HG03521 (cell line): ENCODE results near the gene CAMK2A.

ENCODE experiments used
- ATAC-seq: cut with Tn5 transposase; IDR thresholded peaks from one replicate; pipeline ENCODE4 v1.9.1; 2021; ENCODE audit warnings: mild to moderate bottlenecking, moderate library complexity; ENCODE audit not compliant: unreplicated experiment

The CAMK2A gene

DNA sequence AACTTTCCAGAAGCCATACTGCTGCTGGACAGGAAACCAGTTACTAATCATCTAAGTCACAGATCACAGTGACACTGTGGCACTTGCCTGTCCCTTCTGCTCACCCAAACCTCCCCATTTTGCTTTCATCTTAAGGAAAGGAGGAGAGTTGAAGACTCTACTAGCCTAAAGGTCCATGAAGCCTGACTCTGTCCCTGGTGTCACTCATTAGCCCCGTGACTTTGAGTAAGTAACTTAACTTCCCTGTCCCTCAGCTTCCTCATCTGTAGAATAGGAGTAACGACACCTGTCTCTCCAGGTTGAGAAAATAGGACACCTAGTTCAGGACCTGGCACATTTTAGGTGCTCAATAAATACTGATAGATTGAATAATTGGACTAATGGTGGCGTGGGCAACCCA, 100.2 kb downstream of the CAMK2A start:
- ATAC-seq: no peak

DNA sequence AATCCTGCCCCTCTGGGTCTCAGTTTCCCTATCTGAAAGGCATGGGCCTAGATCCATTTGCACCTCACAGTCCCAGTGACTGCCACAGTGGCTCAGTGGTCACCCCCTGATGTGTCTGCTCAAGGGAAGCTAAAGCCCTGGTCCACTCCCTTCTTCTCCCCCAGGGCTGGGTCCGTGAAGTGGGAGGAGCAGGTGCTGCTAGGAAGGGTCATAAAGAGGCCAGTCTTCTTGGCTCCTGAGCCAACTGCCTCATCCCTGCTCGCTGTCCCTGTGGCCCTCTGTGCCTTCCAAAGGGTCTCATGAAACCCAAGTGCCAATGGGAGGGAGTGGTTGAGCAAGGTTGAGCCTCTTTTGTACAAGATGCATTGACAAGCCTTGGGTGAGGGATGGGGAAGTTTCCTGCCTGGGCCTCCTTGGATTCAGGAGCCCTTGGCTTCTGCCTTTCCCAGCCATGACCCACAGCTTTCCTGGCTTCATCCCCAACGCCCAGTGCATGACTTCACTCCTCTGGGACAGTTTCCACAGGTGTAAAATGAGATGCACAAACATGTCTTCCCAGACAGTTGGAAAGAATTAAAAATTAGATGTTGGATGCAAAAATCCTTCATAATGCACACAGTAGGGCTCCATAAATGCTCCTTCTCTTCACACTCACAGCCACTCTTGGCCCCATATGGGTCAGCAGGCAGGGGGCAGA, 101.3 kb downstream of the CAMK2A start:
- ATAC-seq: no peak

DNA sequence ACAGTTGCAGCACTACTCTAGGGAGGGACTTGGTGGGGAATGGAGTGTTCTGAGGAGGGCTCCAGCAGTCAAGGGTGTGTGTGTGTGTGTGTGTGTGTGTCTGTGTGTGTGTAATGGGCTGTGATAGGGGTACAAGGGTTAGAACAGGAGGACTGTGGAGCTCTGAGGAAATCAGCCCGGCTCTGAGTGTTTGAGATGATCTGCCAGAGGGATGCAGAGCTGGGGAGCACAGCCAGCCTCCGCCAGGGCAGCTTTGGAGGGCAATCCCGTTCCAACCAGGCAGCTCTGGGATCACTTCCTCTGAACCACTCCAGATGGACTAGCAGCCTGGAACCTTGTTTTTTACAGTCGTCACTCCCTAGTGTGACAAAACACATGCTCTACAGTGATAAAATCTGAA, 102.7 kb downstream of the CAMK2A start:
- no peak for ATAC-seq

DNA sequence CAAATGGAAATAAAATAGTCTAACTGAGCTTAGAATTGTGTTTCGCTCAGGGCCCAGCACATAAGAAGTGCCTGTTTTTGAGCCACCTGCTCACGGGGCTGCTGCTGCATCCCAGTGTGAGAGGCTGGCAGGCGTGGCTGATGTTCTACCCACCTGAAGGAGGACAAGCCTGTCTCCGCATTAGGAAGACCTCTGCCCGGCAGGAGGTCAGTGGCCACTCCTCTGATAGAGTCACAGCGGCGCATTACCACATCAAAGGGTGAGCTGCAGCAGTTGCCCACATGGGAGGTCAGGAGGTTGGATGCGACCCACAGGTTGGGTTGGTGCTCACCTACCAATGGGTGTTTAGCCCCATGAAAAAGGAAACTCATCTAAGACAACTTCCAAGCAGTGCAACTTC, 103.4 kb downstream of the CAMK2A start:
- ATAC-seq: no peak

DNA sequence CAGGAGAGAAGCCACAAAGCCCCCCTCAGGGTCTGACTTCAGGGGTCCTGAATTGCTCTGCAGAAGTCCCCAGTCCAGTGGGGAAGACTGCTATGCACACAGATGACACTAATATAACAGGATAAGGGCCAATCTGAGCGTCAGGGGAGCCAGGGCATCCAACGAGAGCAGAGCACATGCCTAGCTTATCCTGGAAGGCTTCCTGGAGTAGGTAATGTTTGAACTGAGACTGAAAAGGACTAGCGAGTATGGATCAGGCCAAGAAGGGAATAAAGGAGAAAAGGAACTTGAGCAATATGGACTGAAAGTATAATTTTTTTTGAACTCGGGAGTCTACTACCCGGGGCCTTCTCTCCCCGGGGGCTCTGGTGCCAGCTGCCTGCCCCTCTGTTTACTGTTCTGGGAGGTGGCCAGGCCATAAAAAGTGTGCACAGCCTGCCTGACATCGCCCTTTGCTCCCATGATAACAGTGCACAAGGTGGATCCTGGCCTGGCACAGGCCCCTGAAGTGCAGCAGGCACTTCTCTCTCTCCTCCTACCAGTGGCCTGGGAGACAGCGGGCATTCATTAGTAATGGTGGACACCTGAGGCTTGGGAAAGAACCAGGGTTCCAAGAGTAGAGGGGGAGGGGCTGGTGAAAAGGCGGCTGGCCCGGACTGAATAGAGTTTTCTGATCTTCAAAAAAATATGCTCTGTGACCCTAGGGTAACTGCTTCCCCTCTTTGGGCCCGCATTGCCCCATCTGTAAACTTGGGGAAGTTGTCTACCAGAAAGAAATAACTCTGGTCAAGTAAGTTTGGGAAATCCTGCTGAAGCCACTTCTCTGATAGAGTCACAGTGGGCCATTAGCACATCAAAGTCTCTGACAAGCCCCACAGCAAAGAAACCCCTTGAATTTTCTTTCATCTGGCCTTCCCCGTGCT, 104.3 kb downstream of the CAMK2A start:
- ATAC-seq: no peak

DNA sequence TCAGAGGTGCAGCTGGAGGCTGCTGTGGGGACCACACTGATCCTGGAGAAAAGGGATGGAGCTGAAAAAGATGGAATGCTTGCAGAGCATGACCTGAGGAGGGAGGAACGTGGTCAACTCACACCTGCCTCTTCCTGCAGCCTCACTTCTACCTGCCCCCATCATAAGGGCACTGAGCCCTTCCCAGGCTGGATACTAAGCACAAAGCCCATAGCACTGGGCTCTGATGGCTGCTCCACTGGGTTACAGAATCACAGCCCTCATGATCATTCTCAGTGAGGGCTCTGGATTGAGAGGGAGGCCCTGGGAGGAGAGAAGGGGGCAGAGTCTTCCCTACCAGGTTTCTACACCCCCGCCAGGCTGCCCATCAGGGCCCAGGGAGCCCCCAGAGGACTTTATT, 105.6 kb downstream of the CAMK2A start:
- no peak for ATAC-seq

DNA sequence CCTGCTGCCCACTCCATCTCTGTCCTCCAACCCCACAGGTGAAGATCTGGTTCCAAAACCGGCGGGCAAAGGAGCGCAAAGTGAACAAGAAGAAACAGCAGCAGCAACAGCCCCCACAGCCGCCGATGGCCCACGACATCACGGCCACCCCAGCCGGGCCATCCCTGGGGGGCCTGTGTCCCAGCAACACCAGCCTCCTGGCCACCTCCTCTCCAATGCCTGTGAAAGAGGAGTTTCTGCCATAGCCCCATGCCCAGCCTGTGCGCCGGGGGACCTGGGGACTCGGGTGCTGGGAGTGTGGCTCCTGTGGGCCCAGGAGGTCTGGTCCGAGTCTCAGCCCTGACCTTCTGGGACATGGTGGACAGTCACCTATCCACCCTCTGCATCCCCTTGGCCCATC, 106.1 kb downstream of the CAMK2A start:
- ATAC-seq: no peak

DNA sequence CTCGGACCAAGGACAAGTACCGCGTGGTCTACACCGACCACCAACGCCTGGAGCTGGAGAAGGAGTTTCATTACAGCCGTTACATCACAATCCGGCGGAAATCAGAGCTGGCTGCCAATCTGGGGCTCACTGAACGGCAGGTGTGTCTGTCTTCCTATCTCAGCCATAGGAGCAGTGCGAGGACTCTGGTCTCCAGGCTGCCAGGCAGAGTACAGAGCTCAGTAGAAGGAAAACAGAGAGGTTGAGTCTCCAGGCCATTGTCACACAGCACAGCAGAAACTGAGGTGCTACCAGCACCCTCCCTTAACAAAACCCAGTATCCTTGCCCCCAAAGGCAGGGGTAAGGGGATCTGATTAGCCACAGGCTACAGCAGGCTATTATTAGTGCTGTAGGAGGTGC, 106.8 kb downstream of the CAMK2A start:
- no peak for ATAC-seq

DNA sequence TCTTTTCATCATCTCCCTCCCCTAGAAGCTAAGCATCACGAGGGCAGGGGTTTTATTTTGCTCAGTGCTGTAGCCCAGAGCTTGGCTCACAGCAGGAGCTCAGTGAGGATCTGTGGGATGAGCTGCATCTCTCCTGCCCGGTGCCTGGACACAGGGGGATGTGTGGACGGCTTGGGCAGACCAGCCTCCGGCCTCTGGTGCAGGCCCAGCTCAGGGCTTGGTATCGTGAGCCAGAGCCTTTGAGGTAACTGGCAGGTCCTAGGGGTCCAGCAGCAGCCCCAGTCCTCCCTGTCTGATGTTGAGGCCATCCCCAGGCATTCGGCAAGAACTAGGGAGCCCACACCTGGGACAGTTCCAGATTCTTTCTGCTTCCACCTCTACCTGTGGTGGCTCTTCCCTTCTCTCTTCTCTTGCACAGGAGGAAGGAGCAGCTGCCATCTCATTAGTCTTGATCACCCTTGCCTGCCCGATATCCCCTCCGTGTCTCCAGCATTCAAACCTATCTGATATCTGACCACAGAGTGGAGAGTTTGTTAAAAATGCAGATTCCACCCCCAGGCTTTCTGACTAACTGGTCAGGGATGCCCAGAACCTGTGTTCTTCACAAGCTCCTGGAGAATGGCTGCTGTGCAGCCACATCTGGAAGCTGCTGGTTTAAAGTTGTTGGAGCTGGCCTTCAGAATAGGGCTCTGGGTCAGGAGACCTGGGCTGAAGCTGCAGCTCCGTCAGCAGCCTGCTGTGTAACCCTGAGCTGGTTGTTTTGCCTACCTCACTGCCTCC, 107.6 kb downstream of the CAMK2A start:
- ATAC-seq: no peak

DNA sequence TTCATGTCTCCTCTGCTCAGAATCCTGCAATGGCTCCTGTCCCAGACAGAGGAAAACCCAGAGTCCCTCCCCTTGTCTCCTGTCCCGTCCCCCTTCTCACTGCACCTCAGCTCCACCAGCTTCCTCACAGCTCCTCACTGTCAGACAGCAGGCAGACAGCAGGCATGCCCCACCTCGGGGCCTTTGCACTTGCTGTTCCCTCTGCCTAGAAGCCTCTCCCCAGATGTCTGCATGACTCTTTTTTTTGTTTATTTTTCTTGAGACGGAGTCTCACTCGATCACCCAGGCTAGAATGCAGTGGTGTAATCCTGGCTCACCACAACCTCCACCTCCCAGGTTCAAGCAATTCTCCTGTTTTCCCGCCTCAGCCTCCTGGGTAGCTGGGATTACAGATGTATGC, 108.5 kb downstream of the CAMK2A start:
- ATAC-seq: no peak

DNA sequence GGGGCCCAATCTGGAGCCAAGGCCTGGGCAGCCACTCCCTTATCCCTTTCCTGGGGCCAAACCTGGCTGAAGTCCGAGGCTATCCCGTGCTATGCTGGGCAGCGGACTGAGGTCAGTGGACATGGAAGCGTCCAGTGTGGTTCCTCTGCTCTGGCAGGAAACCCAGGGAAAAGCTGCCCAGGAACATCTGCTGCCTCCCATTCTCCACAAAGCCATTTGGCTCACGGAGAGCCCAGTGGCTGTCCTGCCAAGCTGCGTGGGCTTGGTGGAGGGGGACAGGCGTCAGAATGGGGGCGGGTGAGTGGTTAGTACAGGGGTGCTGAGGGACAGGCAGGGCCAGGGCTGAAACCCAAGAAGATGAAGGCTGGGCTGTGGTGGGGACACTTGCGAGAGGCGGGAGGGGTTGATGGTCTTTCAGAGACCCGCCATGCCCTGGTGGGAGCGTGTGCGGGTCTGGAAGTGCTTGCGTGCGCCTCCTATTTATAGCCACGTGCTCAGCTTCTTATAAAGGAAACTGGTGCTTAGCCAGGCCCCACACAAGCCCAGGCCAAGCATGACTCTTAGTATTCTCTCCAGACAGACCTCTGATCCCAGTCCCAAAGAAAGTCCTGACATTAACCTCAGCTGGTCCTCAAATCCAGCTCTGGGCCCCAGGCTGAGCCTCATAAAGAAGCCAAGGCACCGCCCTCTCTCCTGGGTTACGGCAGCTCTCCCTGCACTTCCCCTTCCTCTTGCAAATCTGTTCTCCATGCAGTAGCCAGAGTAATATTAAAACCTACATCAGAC, 109.1 kb downstream of the CAMK2A start:
- no peak for ATAC-seq

DNA sequence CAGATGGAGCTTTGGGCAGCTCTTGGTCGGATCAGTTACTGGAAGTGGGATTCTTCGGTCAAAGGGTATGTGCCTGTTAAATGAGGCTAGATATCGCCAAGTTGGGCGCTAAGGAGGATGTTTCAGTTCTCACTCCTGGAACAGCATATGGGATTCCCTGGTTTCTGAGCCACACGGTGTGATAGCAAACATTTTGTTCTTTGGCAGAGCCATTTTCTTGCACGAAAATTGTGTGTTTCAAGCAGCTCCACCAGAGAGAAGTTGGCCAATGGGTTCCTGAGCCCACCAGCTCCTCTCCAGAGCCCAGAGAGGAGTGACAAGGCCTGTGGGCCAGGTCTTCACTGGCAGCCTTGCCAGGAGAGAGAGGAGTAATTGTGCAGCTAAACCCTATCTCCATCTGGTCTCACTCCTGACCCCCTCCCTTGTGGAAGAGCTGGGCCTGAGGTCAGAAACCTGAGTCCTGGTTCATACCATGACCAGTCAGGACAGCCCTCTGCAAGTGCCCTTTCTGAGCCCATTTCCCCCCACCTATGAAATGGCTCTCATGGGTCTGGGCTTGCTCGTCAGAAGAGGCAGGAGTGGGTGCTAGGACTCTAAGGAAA, 110.5 kb downstream of the CAMK2A start:
- ATAC-seq: no peak

DNA sequence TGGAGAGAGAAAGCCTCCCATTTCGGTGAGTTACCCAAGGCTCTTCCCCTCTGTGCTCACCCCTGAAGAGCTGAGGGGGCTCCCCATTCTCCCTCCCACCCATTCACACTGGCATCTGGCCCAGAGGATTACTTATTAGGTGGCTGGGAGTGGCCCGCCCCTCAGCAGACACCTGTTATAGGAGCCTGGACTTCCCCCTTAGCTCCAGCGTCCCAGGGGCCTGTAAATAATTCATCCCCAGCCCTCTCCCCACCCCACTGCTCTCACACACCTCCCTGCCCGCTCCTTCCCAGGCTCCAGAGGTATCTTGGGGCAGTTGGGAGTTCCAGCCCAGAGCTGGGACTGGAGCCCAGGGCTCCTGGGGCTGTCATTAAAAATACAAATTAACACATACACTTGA, 111.3 kb downstream of the CAMK2A start:
- ATAC-seq: no peak

DNA sequence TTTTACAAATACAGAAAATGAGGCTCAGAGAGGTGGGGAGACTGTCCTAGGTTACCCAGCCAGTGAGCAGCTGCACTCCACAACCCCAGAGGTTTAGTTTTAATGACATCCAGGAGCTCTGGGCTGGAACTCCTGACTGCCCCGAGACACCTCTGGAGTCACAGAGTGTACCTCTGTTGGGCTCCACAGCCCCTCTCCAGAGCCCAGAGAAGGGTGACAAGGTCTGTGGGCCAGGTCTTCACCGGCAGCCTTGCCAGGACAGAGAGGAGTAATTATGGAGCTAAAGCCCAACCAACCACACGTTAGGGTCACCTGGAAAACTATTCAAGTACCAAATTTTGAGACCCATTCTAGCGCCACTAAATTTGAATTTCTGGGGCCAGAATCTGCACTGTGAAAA, 111.9 kb downstream of the CAMK2A start:
- no peak for ATAC-seq

DNA sequence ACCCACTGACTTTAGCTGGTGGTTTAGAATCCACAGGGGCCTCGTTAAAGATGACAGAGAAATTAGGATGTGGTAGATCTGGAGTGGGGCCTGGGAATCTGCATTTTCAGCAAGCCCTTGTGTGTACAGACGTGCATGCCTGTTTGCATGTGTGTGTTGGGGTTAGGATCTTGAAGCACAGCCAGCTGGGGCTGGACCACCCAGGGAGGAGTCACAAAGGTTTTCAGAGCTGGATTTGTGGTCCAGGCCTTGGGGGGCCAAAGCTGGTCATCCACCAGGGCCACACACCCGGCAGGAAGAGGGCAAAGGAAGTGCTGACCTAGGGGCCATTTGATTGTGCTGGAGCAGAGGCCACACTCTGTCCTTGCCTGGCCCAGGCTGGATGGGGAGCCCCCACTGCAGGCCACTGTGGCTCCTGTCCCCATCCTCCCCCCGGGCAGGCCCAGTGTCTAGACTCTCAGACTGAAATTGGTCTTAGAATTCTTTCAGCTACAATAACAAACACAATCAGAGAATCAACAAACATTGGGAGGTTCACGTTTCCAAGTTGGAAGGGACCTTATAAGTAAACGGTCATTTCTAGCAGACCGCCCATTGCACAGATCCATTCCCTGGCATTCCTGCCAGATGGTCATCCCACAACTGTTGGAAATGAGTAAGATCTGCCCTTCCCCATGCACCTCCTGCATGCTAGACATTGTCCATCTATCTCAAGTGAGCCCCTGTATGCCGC, 112.7 kb downstream of the CAMK2A start:
- no peak for ATAC-seq

DNA sequence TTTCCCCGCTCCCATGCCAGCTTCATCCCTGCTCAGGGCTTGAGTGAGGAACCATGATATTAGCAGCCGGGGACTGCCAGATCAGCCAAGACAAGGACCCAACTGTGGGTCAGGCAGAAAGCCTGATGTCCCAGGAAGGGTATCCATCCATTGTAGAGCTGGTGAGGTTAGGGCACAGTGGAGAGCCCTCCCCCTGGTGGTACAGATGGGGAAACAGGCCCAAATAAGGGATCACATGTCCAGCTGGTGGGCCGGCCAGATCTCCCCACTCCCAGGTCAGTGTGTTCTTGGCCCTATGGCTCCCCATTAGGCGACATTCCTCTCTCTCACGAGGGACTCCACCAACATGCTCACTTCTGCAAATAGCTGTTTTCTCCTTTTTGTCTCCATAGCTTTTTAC, 114.0 kb downstream of the CAMK2A start:
- ATAC-seq: no peak

DNA sequence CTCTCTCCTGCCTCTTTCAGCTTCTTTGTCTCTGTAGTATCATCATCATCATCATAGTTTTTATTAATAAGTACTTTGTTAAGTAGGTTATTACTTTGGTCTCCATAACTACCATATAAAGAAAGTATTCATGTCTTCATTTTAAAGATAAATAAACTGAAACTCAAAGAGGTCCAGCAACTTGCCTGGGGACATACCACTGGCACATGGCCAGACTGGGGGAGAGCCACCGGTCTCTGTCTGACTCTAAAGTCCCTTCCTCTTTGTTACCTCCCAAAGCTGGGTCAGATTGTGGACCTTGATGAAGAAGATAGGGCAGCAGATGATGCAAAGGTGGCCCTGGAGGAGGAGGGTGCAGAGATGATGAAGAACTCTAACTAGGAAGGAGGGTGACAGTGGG, 114.5 kb downstream of the CAMK2A start:
- no peak for ATAC-seq

DNA sequence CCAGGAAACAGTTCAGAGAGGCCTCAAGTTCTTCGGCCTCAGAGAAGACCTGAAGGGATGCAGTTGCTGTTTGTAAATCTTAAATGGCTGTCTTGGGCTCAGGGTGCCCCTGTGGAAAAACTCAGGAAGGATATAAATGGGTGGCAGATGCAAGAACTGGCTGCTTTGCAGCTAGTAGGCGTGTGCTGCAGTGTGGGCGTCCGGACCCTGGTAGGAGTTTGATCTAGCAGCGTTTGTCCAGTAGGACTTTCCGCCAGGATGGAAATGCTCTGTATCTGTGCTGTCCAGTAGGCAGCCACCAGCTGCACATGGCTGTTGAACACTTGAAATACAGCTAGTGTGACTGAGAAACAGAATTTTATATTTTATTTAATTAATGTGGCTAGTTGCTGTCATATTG, 115.3 kb downstream of the CAMK2A start:
- ATAC-seq: no peak

DNA sequence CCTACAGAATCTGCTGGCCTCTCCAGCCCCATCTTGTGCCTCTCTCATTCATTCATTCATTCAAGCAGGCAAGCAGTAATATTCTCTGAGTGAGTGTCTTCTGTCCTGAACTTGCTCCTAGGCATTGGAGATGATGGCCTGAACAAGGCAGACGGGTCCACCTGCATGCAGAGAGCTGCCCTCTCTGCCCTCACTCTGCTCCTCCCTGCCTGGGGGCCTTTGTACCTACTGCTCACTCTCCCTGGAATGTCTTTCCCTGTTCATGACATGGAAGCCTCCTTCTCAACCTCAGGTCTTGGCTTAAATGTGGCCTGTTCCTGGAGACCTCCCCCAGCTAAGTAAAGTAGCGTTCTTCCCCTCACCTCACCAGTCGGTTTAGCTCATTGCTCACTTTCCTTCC, 116.4 kb downstream of the CAMK2A start:
- ATAC-seq: no peak

DNA sequence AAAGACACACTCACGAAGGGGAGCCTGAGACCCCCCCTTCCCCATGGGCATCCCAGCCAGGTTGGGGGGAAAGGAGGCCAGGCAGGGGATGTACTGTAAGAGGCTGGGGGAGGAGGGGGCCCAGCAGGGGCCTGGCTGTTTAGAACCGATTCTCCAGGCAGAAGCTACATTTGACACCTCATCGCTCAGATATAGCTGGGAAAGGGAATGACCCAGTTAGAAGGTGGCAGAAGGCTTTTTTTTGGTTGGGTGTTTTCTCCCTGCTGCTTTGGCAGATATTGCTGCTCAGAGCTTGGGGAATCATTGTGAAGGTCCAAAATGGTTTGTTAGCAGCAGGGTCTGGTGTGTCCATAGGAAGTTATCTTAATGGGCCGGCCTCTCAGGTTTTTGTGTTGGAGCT, 117.0 kb downstream of the CAMK2A start:
- ATAC-seq: no peak
